ENCODE results near the gene PRKCH.
"Not testable (repeated sequence)": the region's sequence is repeated elsewhere in the genome, so short reads cannot be mapped to it uniquely, and the experiment has no call there.

The PRKCH gene

GRCh38 chr14:61463664-61464285, 142.4 kb downstream of the PRKCH start:
- no peak overlapping the region for H3K4me3 ChIP-seq (ENCODE audit: low read depth, low read length)
- no peak for TF ChIP-seq CTCF (IDR thresholded peaks at IDR 0.05; ENCODE audit: low read depth, low read length, missing control alignments)
- no peak for DNase-seq (ENCODE audit: low read depth)

DNA sequence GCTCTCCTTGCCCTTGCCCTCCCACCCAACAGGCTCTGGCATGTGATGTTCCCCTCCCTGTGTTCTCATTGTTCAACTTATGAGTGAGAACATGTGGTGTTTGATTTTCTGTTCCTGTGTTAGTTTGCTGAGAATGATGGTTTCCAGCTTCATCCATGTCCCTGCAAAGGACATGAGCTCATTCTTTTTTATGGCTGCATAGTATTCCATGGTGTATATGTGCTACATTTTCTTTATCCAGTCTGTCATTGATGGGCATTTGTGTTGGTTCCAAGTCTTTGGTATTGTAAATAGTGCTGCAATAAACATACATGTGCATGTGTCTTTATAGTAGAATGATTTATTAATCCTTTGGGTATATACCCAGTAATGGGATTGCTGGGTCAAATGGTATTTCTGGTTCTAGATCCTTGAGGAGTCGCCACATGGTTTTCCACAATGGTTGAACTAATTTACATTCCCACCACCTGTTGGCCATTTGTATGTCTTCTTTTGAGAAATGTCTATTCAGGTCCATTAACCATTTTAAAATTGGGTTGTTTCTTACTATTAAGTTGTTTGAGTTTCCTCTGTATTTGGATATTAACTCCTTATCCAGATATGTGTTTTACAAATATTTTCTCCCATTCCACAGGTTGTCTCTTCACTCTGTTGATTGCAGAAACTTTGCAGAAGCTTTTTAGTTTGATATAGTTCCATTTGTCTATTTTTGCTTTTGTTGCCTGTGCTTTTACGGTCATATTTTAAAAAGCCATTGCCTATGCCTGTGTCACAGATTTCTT, 143.4 kb downstream of the PRKCH start:
- not testable (repeated sequence) for DNase-seq (ENCODE audit: low read depth); H3K4me3 ChIP-seq (ENCODE audit: low read depth, low read length)

DNA sequence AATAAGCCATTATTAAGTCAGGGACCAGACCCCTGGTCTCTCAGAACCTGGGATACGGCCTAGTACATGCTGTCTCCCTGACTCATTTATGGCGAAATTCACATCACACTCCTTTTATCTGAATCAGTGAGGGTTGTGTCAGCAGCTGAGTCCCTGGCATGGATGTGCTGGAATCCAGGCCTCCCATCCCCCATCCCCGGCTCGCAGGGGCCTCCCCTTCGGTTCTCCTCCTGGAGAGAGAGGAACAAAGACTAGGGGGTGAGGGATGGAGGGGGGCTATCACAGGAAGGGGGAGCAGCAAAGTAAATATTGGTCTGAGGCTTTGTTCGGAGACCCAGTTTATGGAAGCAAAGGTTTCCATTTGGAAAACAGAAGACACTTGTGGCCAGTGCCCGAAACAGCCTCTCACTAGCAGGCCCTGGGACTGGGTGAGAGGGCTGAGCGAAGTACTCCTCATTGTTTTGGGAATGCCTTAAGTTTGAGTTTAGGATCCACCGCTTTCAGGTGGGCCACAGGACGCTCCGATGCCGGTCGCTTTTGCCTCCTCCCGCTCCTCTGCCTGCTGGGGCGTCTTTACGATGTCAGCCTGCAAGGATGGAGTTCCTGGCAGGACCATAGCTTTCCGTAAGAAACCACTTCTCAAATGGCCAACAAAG, 145.0 kb downstream of the PRKCH start:
- no peak for DNase-seq (ENCODE audit: low read depth)
- no peak overlapping the region for H3K4me3 ChIP-seq (ENCODE audit: low read depth, low read length)
- no peak for TF ChIP-seq CTCF (IDR thresholded peaks at IDR 0.05; ENCODE audit: low read depth, low read length, missing control alignments)

DNA sequence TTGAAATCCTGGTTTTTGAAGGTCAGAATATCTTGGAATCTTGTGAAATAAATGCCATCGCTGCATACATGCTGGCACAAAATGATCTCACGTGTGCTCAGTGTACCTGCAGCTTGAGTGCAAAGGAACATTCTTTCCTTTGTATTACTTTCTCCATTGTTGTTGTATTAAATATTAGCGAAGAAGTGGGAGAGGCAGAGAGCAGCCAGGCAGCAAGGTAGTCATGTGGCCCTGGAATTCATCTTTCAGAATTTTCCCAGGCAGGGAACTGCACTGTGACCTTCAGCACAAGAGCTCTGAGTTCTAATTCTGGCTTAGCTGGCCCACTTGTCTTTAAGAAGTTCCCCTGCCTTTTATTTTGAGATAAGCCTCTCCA, 145.5 kb downstream of the PRKCH start:
- no peak overlapping the region for H3K4me3 ChIP-seq (ENCODE audit: low read depth, low read length)
- no peak for TF ChIP-seq CTCF (IDR thresholded peaks at IDR 0.05; ENCODE audit: low read depth, low read length, missing control alignments)
- no peak for DNase-seq (ENCODE audit: low read depth)

DNA sequence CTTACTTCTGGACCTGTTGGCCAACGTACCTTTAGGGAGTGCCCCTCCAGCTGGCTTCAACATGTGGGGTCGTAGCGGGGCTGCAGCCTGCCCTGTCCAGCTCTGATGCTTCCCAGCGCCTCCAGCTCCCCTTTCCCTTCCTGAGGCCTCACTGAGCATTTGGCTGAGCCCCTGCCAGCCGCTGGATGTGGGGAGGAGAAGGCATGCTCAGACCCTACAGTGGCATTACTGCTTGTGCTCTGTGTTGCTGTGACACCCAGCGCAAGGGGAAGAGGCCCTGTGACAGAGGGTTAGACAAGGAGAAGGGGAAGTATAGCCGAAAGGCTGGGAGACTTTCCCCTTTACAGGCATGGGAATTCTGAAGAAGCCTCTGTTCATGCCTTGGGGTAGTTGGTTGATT, 145.9 kb downstream of the PRKCH start:
- no peak overlapping the region for H3K4me3 ChIP-seq (ENCODE audit: low read depth, low read length)
- no peak for TF ChIP-seq CTCF (IDR thresholded peaks at IDR 0.05; ENCODE audit: low read depth, low read length, missing control alignments)
- no peak for DNase-seq (ENCODE audit: low read depth)

GRCh38 chr14:61468063-61468825, 146.9 kb downstream of the PRKCH start:
- no peak overlapping the region for H3K4me3 ChIP-seq (ENCODE audit: low read depth, low read length)
- TF ChIP-seq CTCF (IDR thresholded peaks at IDR 0.05; ENCODE audit: low read depth, low read length, missing control alignments) = no peak
- no peak for DNase-seq (ENCODE audit: low read depth)

DNA sequence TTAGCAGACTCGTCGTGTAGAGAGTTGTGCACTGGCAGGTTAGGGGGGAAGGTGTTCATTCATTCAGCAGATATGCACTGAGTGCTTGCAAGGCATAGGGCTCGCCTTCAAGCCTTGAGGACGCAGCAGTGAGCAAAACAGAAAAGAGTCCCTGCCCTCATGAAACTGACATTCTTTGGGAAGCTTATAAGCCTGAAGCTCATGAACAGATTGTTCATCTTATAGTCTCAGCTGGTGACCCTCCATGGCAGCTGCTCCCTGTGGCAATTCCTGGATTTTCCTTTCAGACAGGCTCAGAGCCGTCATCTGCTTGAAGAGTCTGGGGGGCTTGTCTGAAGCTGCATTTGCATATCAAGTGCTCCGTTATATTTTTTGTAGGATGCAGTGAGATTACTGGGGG, 148.4 kb downstream of the PRKCH start:
- no peak for TF ChIP-seq CTCF (IDR thresholded peaks at IDR 0.05; ENCODE audit: low read depth, low read length, missing control alignments)
- DNase-seq (ENCODE audit: low read depth) = no peak
- H3K4me3 ChIP-seq (ENCODE audit: low read depth, low read length) = no peak overlapping the region
